HG02938 (cell line): Measurements from ENCODE around the gene ITPR2.
"Not testable (repeated sequence)": the region's sequence is repeated elsewhere in the genome, so short reads cannot be mapped to it uniquely, and the experiment has no call there.

Experiments used
- ATAC-seq: cut with Tn5 transposase; IDR thresholded peaks from one replicate; pipeline ENCODE4 v1.9.1; 2021; ENCODE audit warnings: mild to moderate bottlenecking, moderate library complexity; ENCODE audit not compliant: unreplicated experiment

Gene ITPR2

DNA sequence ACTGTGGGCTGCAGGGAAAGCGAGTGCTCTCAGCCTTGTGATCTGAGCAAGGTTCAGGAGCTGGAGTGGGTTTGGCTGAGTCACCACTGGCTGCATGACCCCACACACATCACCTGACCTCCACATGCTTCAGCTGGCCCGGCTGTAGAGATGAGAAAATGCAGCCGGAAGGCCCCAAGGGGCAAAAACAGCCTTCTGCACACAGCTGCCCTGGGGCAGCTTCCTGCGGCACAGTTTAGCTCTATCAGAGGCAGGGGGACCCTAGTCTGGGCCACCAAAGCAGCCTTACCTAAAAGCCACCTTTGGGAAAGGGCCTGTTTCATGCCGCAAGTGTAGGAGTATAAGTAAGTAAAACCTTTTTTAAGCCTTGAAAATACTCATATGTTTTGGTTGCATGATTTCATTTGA, 514.3 kb downstream of the ITPR2 start:
- ATAC-seq, result peak; percentile 85

DNA sequence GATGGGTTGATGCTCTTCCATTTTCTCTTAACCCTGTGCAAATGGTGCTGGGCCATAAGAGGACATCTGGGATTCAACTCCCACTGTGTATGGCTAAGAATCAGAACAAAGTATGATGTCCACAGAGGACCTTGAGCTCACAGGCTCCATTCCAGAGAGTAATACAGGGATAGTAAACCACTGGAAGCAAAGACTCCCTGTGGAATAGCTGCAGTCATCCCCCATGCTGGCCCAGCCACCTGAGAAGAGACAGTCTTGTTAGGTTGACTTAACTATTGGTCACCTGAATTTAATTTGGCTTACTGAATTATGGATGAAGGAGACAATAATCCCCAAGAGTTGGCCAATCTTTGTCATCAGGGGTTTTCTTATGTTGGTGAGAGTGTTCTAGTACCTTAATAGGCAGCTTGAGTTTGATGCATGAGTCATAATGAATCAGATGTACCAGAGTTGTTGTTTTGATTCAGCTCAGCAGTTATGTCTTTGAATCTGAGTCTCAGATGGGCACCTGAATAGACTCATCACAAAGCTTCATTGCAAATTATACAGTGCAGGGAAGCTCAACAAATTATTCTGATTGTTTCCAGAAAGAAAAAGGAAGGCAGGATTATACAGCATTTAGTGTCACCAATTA, 514.9 kb downstream of the ITPR2 start:
- peak; percentile 64 for ATAC-seq

DNA sequence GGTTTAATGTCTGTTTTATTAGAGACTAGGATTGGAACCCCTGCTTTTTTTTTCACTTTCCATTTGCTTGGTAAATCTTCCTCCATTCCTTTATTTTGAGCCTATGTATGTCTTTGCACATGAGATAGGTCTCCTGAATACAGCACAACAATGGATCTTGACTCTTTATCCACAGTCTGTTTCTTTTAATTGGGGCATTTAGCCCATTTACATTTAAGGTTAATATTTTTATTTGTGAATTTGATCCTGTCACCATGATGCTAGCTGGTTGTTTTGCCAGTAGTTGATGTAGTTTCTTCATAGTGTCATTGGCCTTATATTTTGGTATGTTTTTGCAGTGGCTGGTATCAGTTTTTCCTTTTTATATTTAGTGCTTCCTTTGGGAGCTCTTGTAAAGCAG, 518.9 kb downstream of the ITPR2 start:
- not testable (repeated sequence) for ATAC-seq

DNA sequence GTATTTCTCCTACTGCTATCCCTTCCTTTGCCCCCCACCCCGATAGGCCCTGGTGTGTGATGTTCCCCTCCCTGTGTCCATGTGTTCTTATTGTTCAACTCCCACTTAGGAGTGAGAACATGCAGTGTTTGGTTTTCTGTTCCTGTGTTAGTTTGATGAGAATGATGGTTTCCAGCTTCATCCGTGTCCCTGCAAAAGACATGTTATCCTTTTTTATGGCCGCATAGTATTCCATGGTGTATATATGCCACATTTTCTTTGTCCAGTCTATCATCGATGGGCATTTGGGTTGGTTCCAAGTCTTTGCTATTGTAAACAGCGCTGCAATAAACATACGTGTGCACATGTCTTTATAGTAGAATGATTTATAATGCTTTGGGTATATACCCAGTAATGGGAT, 522.5 kb downstream of the ITPR2 start:
- ATAC-seq, result not testable (repeated sequence)

DNA sequence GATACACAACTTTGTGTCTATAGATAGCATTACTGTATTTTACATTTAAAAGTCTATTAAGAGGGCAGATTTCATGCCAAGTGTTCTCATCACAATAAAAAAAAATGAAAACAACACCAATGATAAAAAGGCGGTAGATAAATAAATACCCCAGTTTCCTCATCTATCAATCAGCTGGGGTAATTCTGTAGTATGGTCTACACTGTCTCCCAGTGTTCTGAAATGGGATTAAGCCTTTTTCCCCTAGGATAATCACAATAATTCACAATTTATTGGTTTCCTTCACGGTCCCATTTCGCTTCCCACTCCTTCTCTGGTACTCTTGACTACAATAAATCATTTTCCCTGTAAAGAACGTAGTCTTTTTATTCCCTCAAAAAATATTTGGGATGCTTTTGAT, 523.4 kb downstream of the ITPR2 start:
- no peak for ATAC-seq

DNA sequence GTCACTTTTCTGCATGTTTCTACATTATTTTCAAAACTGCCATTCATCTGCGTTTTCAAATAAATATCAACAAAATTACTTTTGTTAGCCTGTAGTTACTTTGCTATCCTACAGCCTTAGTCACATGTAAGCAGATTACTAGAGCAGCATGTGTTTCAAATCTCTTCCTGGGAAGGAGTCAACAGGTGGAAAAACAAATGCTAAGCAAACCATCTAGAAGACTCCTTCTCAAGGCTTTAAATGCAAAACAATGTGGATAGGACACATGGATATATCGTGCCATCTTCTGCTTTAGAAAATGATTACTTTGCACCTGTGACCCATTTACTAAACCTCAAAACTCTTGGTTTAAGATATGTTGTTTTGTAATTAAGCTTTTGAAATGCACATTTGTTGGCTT, 528.7 kb downstream of the ITPR2 start:
- no peak for ATAC-seq

DNA sequence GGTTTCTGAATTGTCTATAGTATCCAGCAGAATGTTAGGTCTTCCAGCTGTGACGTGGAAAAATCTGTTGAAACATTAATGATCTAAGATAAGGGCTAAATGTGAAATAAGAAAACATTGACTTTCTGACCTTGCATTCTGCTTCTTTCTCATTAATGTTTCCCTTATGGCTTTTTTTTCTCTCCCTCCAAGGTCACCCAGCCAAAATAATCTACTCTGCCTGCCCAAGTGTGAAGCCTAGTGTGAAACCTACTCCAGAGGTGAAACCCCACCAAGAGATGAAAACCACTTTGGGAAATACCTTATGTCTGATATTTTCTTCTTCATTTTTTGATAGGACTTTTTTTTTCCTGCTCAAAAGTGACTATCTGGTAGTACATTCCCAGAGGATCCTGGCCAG, 529.6 kb downstream of the ITPR2 start:
- no peak for ATAC-seq

DNA sequence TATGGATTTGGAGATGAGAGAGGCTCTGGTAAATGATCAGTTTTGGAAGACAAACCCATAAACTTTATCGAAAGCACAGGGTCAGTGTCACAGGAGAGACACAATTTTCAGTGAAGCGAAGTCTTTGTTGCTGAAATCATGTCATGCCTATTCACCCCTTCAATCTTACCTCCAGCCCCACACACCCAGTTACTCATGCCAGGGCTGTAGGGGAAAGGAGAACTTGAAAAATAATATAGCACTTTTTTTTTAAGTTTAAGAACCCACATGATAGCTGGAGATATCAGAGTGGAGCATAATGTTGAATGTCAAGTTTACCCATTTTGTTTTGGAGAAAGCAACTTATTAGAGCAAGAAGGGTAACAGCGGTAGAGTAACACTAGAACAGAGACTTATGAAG, 530.2 kb downstream of the ITPR2 start:
- ATAC-seq, result no peak

DNA sequence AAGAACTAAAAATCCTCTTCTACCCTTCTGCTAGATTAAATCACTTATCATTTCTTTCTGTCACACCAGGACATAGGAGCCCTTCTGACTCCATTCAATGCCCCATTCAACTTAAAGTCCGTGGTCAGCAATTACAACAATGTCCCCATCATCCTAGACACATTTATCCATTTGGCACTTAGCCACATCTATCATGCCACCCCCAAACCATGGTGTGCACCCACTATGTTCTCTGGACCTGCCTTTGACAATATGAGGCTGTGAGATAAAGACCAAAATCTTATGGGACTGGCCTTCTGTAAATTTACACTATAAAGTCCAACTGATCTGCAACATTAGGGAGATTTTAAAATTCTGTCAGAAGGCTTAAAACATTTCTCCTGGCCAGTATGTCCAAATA, 533.2 kb downstream of the ITPR2 start:
- no peak for ATAC-seq

DNA sequence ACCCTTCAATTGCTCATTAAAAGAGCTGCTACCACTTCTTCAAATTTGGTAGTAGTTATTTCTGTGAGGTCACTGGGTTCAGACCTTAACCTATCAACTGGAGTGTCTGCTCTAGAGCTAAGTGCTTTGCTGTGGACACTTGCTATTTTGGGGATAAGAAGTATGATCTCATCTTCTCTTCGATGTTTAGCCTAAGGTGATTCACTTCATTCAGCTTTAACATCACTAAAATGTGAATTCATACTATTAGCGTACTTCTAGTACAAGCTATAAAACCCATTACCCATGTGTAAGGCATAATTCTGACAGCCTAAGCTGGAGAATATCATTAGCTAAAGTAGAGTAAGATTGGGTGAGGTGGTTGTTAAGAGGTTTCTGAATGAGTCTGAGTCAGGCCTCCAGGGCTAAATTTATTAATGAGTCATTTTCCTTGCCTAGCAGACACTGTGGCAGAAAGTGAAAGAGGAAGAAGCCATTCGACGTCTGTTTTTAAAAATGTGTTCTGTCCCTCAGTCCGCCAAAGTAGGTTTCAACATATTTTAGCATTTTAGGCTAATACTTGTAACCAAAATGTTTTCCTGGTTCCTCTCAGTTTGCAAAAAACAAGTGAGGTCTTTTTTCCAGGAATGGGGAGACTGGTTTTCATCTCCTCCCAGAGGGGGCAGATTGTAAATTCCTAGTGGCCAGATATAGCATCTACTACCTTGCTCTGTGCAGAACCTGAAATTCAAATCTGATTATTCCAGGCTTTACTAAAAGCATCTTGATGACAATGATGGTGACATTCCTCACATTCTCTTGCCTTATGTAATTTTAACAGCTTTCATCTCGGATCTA, 534.0 kb downstream of the ITPR2 start:
- ATAC-seq, result peak; percentile 99

DNA sequence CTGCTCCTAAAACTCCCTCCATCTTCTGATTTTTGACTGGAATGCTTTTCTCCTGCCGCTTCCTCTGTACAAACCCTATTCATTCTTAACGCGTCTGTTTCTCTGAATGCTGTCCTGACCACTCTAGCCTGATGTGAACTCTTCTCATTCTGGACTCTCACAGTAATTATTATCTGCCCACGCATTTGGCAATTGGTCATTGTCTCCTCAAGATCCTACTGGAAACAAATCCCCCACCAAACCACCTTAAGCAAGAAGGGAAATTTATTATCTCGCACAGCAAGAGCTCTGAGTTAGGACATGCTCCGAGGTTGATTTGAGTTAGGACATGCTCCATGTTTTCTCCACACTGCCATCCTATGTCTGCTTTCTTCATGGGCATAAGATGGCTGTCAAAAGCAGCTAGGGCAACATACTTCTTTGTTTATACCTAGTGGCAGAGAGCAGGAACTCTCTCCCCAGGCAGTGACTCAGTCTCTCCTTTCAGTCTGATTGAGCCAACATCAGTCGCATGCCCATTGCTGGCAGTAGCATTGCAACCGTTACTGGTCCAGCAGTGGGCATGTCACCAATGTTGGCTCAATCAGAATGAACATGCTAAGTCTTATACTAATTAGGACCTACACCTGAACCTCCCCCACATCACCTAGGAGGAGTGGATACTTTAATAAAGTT, 535.5 kb downstream of the ITPR2 start:
- no peak for ATAC-seq

DNA sequence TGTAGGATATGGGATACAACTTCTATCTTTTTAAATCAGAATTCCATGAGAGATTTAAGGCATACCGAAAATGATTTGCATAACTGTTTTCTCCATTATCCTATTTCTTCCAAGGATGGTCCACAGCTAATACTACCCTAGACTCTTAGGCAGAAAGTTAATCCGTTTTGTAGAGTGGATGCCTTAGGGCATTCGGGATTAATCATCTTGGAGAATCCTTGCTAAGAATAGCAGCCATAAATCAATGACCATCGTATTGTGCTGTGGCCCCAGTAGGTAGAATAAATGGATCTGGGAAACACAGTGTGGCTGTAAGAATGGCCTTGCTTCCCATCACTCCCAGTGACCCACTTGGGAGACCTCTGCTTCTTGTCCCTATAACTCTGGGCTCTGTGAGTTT, 538.0 kb downstream of the ITPR2 start:
- no peak for ATAC-seq

DNA sequence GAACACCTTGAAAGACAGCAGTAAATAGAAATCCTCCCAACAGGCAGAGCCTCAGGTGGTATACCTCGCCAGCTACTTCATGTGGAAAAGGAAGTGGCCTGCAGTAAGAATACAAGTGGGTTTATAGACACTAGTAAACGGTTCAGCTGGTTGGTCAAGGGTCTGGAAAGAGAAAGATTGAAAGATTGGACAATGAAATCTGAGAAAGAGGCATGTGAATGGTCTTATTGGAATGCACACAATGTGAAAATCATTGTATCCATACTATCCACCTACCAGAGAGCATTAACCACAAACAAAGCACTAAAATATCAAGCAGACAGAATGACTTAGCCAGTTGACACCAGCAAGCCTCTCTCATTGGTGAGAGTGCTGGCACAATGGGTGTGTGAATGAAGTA, 539.4 kb downstream of the ITPR2 start:
- no peak for ATAC-seq

DNA sequence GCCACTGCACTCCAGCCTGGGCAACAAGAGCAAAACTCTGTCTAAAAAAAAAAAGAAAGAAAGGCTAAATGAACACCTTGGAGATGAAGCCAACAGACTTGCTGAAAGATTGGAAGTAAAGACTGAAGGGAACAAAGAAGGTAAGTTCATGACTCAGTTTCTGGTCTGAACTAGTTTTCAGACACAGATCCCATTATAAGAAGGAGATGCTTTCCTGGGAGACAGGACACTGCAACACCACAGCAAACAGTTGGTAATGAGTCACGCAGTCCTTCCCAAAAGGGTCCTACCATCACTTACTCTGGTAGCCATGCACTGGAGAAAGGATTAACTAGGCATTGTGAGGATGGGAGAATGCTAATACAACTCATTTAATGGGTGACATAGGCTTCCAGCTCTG, 540.4 kb downstream of the ITPR2 start:
- ATAC-seq, result no peak

DNA sequence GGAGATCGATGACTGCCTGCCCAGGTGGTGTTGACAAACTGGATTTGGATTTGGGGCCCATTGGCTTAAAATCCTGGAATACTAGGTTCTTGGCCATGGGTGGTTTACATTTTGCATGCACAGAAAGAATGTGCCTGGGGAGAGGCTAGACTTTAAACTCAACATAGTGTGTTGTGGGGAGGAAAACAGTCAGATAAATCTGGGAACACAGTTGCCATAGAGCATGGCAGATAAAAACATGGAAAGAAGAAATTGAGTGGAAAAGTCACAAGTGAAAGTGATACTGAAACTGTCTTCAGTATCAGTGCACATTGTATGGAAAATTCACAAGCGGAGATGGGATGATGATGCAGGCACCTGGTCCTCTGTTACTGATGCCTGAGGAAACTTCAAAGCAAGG, 542.4 kb downstream of the ITPR2 start:
- ATAC-seq, result no peak

DNA sequence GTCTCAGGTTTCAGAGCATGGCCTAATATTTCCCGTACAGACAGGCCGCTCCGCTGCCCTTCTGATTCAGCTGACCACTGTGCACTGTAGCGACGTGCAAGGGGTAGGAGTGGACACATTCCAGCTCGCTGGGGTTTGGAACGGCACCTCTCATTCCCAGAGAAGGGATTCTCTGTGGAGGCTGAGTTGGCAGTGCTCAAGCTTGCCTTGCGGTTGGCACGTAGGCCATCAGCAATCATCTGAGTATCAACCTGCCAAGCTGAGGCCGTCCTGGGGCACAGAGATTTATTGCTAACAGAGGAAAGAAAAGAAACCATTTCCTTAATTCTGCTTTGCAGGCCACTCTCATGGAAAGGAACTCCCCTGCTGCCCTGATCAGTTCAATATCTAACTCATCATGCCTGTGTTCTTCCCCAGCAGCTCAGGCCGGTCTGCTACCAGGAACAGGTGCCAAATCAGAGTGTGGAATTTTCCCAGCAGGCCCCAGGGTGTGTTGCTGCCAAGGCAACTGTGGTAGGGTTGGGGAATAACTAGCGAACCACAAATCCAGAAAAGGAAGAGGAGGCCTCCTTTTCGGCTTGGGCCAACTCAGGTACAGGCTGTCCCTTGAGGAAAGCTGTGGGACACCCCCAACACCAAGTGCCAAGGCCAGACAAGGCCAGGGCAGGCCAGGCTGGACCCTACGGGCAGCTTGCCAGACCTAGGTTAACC, 545.2 kb downstream of the ITPR2 start:
- ATAC-seq, result no peak
